ENCODE results near the gene CPVL.

The CPVL gene

DNA sequence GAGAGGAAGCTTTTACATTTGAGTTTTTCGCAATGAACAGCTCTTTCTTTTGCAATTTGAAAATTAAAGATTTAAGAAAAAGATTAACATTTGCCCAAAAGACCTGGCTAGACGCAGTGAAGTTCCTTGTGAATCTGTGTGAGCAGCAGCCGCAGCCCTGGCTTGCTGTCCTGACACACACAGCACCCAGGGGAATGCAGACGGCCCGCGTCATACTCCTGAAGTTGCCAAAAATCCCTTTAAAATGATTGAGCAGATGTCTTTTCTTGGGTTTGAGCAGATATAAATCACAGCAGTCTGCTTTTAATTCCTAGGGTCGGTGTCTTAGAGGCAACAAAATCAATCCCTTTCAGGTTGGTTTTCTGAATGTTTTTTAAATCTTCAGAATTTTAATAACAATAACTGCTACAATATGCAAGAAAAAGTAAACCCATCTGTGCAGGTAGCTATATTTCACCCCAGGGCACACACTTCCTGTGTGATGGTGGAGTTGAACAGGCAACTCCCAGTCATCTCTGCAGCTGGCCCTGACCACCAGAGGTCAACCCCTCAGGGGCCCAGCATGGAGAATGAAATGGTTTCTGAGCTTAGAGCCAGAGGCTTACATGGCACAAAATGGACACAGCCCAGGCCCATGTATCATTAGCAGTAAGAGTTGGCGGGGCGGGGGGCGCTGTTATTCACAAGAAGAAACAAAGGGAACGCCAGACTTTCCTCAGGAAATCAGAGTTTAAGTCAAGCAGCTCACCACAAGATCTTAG is 156.0 kb downstream of the CPVL start:
- TF ChIP-seq GATA3 (IDR thresholded peaks at IDR 0.05; ENCODE audit: low read depth, low read length) = no peak
- TF ChIP-seq GATA2 (IDR thresholded peaks at IDR 0.05; ENCODE audit: low read depth, low read length) = no peak

DNA sequence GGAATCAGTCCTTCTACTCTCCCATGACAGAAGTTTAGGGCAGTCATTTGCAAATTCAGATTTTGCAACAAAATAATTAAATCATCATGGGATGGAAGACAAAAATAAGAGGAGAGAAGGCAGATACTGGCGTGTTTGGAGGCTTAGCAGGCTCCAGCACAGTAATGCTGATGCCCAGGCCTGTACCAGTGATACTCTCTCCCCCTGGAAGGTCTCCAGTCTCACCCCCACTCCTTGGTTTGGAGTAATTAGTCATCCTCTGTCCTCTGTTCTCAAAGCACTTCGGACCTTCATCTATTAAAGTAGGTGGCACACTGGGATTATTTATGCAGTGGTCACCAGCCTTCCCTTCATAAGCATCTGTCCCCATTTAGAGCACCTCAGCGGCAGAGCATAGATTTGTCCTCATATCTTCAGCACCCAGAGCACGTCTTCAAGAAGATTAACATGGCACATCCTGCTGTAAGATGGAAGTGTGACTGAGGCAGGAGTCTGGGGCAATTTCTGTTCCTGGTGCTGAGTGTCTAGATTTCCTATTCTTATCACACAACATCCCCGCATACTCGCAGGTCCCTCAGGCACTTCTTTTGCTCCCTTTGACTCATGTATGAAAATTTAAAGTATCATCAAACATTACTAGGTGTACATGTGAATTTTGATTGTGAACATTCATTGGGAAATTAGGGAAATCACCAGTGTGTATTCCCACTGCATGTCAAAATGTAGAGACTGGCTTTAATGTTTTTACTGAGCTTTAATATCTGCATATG is 156.9 kb downstream of the CPVL start:
- TF ChIP-seq GATA2 (IDR thresholded peaks at IDR 0.05; ENCODE audit: low read depth, low read length) (no peak), GATA3 (IDR thresholded peaks at IDR 0.05; ENCODE audit: low read depth, low read length) (no peak)

- no peak for TF ChIP-seq GATA2 (IDR thresholded peaks at IDR 0.05; ENCODE audit: low read depth, low read length)
- no peak for TF ChIP-seq GATA3 (IDR thresholded peaks at IDR 0.05; ENCODE audit: low read depth, low read length)
Measured at GRCh38 chr7:28988810-28989209, 157.5 kb downstream of the CPVL start.

GRCh38 chr7:28988091-28988490 is 158.2 kb downstream of the CPVL start:
- TF ChIP-seq GATA2 (IDR thresholded peaks at IDR 0.05; ENCODE audit: low read depth, low read length) (no peak), GATA3 (IDR thresholded peaks at IDR 0.05; ENCODE audit: low read depth, low read length) (no peak)

GRCh38 chr7:28986765-28987110 is 159.6 kb downstream of the CPVL start:
- TF ChIP-seq GATA2 (IDR thresholded peaks at IDR 0.05; ENCODE audit: low read depth, low read length) = no peak
- TF ChIP-seq GATA3 (IDR thresholded peaks at IDR 0.05; ENCODE audit: low read depth, low read length) = no peak

DNA sequence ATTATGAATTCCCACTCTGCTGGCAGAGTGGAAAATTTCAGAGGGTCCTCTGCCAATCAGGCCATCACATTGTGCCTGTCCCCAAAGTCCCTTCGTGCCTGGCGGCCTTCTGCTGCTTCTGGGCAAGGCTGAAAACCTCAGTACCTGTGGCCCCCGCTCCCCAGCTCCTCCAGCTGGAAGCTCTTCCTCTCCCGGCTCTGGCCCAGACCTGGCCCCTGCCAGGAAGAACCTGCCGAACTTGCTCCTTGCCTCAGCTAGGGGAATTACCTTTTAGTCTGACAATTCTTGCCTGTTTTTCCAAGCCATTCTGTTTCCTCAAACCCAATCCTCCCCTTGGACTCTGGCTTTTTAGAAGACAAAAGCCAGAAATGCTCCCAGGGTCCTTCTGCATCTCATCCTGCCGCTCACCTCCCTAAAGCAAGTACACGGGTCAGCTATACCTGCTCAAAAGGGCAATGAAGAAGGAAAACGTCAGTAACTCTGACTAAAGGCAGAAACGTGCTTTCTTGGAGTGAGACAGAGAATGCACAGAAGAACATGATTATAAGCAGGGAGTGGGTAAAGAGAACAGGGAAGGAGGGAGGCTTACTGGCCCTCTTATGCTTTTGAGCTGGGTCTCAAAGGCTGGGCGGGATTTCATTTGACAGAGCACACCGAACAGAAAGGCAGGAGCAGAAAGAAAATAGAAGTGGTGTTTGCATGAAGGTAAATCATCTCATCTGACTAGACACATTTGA is 160.1 kb downstream of the CPVL start:
- TF ChIP-seq GATA2 (IDR thresholded peaks at IDR 0.05; ENCODE audit: low read depth, low read length) (no peak), GATA3 (IDR thresholded peaks at IDR 0.05; ENCODE audit: low read depth, low read length) (no peak)

DNA sequence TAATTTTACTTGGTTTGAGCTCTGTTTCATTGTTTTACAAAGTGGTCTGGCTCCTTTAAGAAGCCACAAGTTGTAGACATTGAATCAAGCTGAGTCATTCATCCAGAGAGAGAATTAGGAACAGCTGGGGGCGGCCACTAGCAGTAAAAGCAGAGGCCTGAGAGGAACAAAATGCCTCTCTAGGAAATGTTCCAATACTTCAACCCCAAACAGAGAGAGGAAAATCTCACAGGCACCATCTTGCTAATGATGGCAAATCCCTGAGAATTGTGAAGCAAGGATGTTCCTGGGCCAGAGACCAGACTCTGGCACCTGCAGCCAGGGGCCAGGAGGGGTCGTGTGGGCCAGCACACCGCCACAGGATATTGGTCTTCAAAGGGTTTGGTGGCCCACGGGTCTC is 161.7 kb downstream of the CPVL start:
- no peak for TF ChIP-seq GATA2 (IDR thresholded peaks at IDR 0.05; ENCODE audit: low read depth, low read length)
- no peak for TF ChIP-seq GATA3 (IDR thresholded peaks at IDR 0.05; ENCODE audit: low read depth, low read length)

DNA sequence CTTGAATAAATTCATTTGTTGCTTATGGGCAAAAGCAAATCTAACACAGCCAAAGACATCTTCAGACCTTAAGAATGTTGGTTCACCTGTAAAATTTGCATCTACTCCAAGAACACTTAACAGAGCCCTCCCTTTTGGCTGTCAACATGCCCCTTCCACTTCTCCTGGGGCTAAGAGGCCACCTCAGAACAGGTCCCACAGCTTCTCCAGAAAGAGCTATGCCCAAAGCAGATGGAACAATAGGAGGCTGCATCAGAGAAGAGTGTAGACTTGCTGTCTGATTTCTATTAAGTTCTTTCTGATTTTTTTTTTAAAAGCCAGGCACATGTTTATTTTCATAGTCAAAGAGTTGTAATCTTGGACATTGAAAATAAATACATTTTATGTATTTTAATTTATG is 162.1 kb downstream of the CPVL start:
- TF ChIP-seq GATA2 (IDR thresholded peaks at IDR 0.05; ENCODE audit: low read depth, low read length) (no peak), GATA3 (IDR thresholded peaks at IDR 0.05; ENCODE audit: low read depth, low read length) (no peak)

DNA sequence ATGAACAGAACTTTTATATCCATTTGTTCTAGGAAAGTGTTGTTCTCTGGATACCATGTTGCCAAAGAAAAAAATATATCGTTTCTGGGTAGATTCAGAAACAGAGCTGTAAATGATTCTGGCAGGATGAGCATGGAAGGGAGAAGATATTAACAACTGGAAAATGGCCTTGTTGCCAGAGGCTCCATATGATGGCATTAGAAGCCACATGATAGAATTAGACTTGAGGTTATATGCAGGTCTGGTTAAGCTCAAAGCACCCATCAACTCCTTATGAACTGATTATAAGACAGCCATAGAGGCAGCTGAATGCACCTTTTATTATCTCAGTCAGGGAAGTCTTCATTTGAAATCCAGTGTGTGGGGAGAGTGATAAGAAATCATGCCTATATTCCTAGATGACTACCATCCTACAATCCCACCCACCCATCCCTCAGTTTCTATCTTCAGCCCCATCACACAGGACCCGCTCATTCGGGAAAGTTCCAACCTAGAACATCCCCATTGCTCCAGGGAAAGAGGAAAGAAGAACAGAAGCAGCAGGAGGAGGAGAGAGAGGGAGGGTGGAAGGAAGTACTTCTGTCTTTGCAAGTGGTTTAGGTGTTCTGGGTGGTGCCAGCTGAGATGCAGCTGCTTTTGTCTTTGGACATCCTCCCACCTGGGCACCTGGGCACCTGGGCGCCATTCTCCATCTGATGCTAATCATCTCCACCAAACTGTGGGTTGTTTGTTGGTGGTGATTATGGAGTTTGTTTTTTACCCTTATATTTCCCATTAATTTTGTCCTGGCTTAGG is 162.7 kb downstream of the CPVL start:
- TF ChIP-seq GATA2 (IDR thresholded peaks at IDR 0.05; ENCODE audit: low read depth, low read length) (peak; percentile 68), GATA3 (IDR thresholded peaks at IDR 0.05; ENCODE audit: low read depth, low read length) (0 out of 2 replicates have a peak, but pooled peaks have one; percentile 42)

DNA sequence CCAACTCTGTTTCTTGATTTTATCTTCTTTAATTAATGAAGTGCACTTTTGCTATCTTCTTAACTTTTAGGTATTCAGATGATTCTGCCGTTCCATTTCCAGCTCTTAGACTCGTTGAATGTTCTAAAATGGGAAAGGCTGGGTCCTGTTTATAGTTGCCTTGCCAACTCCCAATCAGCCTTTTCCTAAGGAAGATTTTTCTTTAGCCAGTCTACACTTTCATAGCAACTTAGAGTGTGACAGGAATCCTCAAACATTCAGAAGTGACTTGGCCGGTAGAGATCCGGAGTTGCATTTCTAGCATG is 165.2 kb downstream of the CPVL start:
- TF ChIP-seq GATA2 (IDR thresholded peaks at IDR 0.05; ENCODE audit: low read depth, low read length) (no peak), GATA3 (IDR thresholded peaks at IDR 0.05; ENCODE audit: low read depth, low read length) (no peak)

GRCh38 chr7:28980451-28981160 is 165.7 kb downstream of the CPVL start:
- TF ChIP-seq GATA2 (IDR thresholded peaks at IDR 0.05; ENCODE audit: low read depth, low read length) = no peak
- TF ChIP-seq GATA3 (IDR thresholded peaks at IDR 0.05; ENCODE audit: low read depth, low read length) = no peak

DNA sequence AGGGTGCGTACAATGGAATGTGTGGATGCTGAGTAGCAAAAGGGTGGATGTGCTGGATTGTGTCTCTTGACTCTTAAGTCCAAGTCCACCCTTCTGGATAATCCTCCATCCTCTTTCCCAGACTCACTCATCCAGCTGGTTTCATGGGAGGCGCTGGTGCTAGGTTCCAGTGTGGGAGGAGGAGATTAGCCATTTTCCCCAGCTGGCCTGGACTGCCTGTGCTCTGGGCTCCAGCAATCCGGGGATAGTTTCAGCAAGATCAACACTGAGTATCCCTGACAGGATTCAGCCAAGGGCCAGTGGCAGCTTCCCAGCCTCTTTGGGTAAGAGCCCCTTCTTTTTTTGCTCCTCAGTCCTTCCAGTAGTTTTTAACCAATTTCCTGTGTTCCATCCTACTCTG is 166.6 kb downstream of the CPVL start:
- no peak for TF ChIP-seq GATA3 (IDR thresholded peaks at IDR 0.05; ENCODE audit: low read depth, low read length)
- TF ChIP-seq GATA2 (IDR thresholded peaks at IDR 0.05; ENCODE audit: low read depth, low read length) = no peak

- TF ChIP-seq GATA2 (IDR thresholded peaks at IDR 0.05; ENCODE audit: low read depth, low read length) = no peak
Measured at GRCh38 chr7:28977881-28978280, 168.5 kb downstream of the CPVL start.

Measured in SH-SY5Y (cell line).